Neural cell (in vitro differentiated cells): ENCODE measurements around the gene PDK4. TPM values are rescaled to one million over a fixed set of nuclear protein-coding genes. Genes with fewer than 3 reads are reported as not detected.

Experiments used
- H2AFZ ChIP-seq: fragments of 200-600, 300-800 bp; sonication (generic), shearing (Covaris generic); 2 replicates; pipeline ENCODE4 v1.6.0; 2014; ENCODE audit warnings: low read depth, mild to moderate bottlenecking, antibody characterized with exemption, low read length, moderate library complexity
- H3F3A ChIP-seq: fragments of 200-600 bp; shearing (Covaris generic); 2 replicates; pipeline ENCODE4 v1.6.1; 2016; ENCODE audit warnings: mild to moderate bottlenecking, moderate library complexity, mixed read lengths, antibody characterized with exemption, low read length; ENCODE audit not compliant: insufficient read depth, poor library complexity, severe bottlenecking
- H3K27ac ChIP-seq: fragments of 200-600, 300-800 bp; sonication (generic), shearing (Covaris generic); 2 replicates; pipeline ENCODE4 v1.5.1; 2014; ENCODE audit warnings: mild to moderate bottlenecking, low read length, moderate library complexity
- H3K27me3 ChIP-seq: fragments of 300-800, 200-600 bp; sonication (generic), shearing (Covaris generic); 2 replicates; pipeline ENCODE4 v1.6.0; 2014; ENCODE audit warnings: mild to moderate bottlenecking, low read depth, low read length, moderate library complexity; ENCODE audit not compliant: insufficient read depth
- H3K36me3 ChIP-seq: fragments of 300-800, 200-600 bp; sonication (generic), shearing (Covaris generic); 2 replicates; pipeline ENCODE4 v1.5.1; 2014; ENCODE audit warnings: mild to moderate bottlenecking, antibody characterized with exemption, low read length, moderate library complexity; ENCODE audit not compliant: insufficient read depth
- H3K4me2 ChIP-seq: fragments of 300-800, 200-600 bp; sonication (generic), shearing (Covaris generic); 2 replicates; pipeline ENCODE4 v1.6.0; 2014; ENCODE audit warnings: mild to moderate bottlenecking, low read length
- H3K4me3 ChIP-seq: fragments of 300-800, 200-600 bp; sonication (generic), shearing (Covaris generic); 2 replicates; pipeline ENCODE4 v1.5.1; 2014; ENCODE audit warnings: mild to moderate bottlenecking, low read length, moderate library complexity
- H3K79me2 ChIP-seq: fragments of 200-600 bp; shearing (Covaris generic); replicated peaks from 2 replicates; pipeline ENCODE4 v1.6.0; 2014; ENCODE audit warnings: mild to moderate bottlenecking, low read length, moderate library complexity; ENCODE audit not compliant: insufficient read depth
- H3K9ac ChIP-seq: fragments of 300-800, 200-600 bp; sonication (generic), shearing (Covaris generic); 2 replicates; pipeline ENCODE4 v1.6.1; 2016; ENCODE audit warnings: mild to moderate bottlenecking, low read length, mixed read lengths
- H3K9me2 ChIP-seq: fragments of 200-600 bp; shearing (Covaris generic); 2 replicates; pipeline ENCODE4 v1.6.1; 2016; ENCODE audit warnings: mild to moderate bottlenecking, low read length, mixed read lengths; ENCODE audit not compliant: insufficient read depth
- H3K9me3 ChIP-seq: fragments of 200-600, 300-800 bp; sonication (generic), shearing (Covaris generic); 2 replicates; pipeline ENCODE4 v1.6.1; 2016; ENCODE audit warnings: mild to moderate bottlenecking, mixed run types, low read length, moderate library complexity, mixed read lengths
- H4K20me1 ChIP-seq: fragments of 200-600 bp; shearing (Covaris generic); 2 replicates; pipeline ENCODE4 v1.6.1; 2016; ENCODE audit warnings: mild to moderate bottlenecking, mixed run types; ENCODE audit not compliant: insufficient read depth
- EP300 ChIP-seq: fragments of 450-650 bp; conservative IDR thresholded peaks from 2 replicates; pipeline ENCODE4 v1.6.1; 2014; ENCODE audit warnings: antibody characterized with exemption, mild to moderate bottlenecking, moderate library complexity; ENCODE audit not compliant: poor library complexity, severe bottlenecking
- EZH2 ChIP-seq: fragments of 200-600, 300-800 bp; shearing (Covaris generic), sonication (generic); IDR thresholded peaks from 2 replicates; pipeline ENCODE4 v1.6.1; 2014; ENCODE audit warnings: antibody characterized with exemption, low read length, borderline replicate concordance, mild to moderate bottlenecking; ENCODE audit not compliant: insufficient read depth, poor library complexity, severe bottlenecking
- MXI1 ChIP-seq: fragments of 450-650 bp; conservative IDR thresholded peaks from 2 replicates; pipeline ENCODE4 v1.6.1; 2014; ENCODE audit warnings: antibody characterized with exemption, mild to moderate bottlenecking; ENCODE audit not compliant: poor library complexity, severe bottlenecking
- POLR2AphosphoS5 ChIP-seq: IDR thresholded peaks from 2 replicates; pipeline ENCODE4 v1.6.1; 2012
- RAD21 ChIP-seq: fragments of 450-650 bp; conservative IDR thresholded peaks from 2 replicates; pipeline ENCODE4 v1.6.1; 2014; ENCODE audit warnings: antibody characterized with exemption, mild to moderate bottlenecking, moderate library complexity
- SMC3 ChIP-seq: fragments of 450-650 bp; conservative IDR thresholded peaks from 2 replicates; pipeline ENCODE4 v1.6.1; 2014; ENCODE audit warnings: antibody characterized with exemption, mild to moderate bottlenecking, moderate library complexity; ENCODE audit not compliant: poor library complexity
- TAF1 ChIP-seq: IDR thresholded peaks from 2 replicates; pipeline ENCODE4 v1.6.1; 2012; ENCODE audit warnings: low read depth
- polyA plus RNA-seq: library from polyadenylated mRNA; depleted of rRNA; stranded (reverse); fragments of >200 nt; gene quantifications from 2 replicates; pipeline ENCODE4 v1.2.3, GENCODE V29; 2014
- TF ChIP-seq, protein P1 (sequence below): IDR thresholded peaks from 2 replicates; pipeline ENCODE4 v1.6.1; 2012; ENCODE audit warnings: borderline replicate concordance
- TF ChIP-seq, protein P2 (sequence below): fragments of 450-650 bp; IDR thresholded peaks from 2 replicates; pipeline ENCODE4 v1.5.1; 2014; ENCODE audit warnings: antibody characterized with exemption, mild to moderate bottlenecking, moderate library complexity; ENCODE audit not compliant: poor library complexity, severe bottlenecking

The PDK4 gene
- polyA plus RNA-seq, 1 donor from 2014 or later = not detected

DNA sequence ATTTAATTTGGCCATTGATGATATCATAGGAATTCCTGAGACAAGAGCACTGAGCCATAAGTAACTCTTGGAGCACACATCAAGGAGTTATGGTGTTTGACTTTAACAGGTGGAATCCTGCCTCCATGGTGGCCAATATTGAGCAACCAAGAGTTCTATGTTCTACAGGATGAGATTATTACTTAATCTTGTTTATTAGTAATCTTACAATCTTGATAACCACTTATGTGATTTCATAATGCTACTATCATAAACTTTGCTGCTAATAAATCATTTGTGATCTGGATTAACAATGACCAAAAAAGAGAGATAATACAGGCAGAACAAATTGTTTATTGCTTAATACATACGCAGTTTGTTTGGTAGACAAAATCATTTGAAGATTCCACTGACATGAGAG lies 27.5 kb upstream of the PDK4 start:
- H3K36me3 ChIP-seq = no peaks in the 10 kb centered on the region
- no peaks in the 10 kb centered on the region for H3K9me2 ChIP-seq
- H3K79me2 ChIP-seq = no peaks in the 10 kb centered on the region
- H3K9ac ChIP-seq = no peak overlapping the region
- H4K20me1 ChIP-seq = no peaks in the 10 kb centered on the region
- no peaks in the 10 kb centered on the region for H3F3A ChIP-seq
- no peak overlapping the region for H3K4me3 ChIP-seq
- TF ChIP-seq POLR2AphosphoS5 = no peak
- TF ChIP-seq EP300 = no peak
- no peak for TF ChIP-seq EZH2
- TF ChIP-seq, protein P1, sequence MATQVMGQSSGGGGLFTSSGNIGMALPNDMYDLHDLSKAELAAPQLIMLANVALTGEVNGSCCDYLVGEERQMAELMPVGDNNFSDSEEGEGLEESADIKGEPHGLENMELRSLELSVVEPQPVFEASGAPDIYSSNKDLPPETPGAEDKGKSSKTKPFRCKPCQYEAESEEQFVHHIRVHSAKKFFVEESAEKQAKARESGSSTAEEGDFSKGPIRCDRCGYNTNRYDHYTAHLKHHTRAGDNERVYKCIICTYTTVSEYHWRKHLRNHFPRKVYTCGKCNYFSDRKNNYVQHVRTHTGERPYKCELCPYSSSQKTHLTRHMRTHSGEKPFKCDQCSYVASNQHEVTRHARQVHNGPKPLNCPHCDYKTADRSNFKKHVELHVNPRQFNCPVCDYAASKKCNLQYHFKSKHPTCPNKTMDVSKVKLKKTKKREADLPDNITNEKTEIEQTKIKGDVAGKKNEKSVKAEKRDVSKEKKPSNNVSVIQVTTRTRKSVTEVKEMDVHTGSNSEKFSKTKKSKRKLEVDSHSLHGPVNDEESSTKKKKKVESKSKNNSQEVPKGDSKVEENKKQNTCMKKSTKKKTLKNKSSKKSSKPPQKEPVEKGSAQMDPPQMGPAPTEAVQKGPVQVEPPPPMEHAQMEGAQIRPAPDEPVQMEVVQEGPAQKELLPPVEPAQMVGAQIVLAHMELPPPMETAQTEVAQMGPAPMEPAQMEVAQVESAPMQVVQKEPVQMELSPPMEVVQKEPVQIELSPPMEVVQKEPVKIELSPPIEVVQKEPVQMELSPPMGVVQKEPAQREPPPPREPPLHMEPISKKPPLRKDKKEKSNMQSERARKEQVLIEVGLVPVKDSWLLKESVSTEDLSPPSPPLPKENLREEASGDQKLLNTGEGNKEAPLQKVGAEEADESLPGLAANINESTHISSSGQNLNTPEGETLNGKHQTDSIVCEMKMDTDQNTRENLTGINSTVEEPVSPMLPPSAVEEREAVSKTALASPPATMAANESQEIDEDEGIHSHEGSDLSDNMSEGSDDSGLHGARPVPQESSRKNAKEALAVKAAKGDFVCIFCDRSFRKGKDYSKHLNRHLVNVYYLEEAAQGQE = no peak
- TF ChIP-seq TAF1 = no peak
- TF ChIP-seq, protein P2, sequence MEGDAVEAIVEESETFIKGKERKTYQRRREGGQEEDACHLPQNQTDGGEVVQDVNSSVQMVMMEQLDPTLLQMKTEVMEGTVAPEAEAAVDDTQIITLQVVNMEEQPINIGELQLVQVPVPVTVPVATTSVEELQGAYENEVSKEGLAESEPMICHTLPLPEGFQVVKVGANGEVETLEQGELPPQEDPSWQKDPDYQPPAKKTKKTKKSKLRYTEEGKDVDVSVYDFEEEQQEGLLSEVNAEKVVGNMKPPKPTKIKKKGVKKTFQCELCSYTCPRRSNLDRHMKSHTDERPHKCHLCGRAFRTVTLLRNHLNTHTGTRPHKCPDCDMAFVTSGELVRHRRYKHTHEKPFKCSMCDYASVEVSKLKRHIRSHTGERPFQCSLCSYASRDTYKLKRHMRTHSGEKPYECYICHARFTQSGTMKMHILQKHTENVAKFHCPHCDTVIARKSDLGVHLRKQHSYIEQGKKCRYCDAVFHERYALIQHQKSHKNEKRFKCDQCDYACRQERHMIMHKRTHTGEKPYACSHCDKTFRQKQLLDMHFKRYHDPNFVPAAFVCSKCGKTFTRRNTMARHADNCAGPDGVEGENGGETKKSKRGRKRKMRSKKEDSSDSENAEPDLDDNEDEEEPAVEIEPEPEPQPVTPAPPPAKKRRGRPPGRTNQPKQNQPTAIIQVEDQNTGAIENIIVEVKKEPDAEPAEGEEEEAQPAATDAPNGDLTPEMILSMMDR = no peak
- no peak overlapping the region for H2AFZ ChIP-seq
- H3K9me3 ChIP-seq = no peaks in the 10 kb centered on the region
- H3K27ac ChIP-seq = no peak overlapping the region
- H3K27me3 ChIP-seq = no peaks in the 10 kb centered on the region
- no peak overlapping the region for H3K4me2 ChIP-seq

DNA sequence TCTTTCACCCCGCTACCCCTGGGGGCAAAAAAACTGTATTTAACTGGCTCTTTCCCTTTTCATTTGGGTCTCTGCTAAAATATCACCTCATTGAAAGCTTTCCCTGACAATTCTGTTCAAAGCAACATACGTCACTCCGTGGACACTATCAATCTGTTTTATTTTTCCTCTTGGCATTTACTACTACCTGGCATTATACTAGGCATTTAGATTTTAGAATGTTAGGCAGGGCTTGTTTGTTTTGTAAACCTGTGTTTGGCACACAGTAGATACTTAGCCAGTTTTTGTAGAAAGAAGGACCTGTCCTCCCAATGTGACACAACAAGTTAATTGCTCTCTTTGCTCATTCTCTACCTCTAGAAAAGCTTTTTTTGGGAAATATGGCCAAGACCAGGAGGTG lies 26.5 kb upstream of the PDK4 start:
- Histone ChIP-seq H3K36me3 (no peaks in the 10 kb centered on the region), H3K27ac (no peak overlapping the region), H3K9ac (no peak overlapping the region), H3K27me3 (no peaks in the 10 kb centered on the region), H2AFZ (no peak overlapping the region), H3K4me2 (no peak overlapping the region), H3K4me3 (no peak overlapping the region), H3F3A (no peaks in the 10 kb centered on the region), H3K9me2 (no peaks in the 10 kb centered on the region), H3K9me3 (no peaks in the 10 kb centered on the region), H4K20me1 (no peaks in the 10 kb centered on the region), H3K79me2 (no peaks in the 10 kb centered on the region)
- TF ChIP-seq SMC3 = no peak
- no peak for TF ChIP-seq EZH2
- TF ChIP-seq EP300 = no peak
- TF ChIP-seq POLR2AphosphoS5 = no peak
- TF ChIP-seq, protein P1 = no peak
- TF ChIP-seq TAF1 = no peak
- TF ChIP-seq RAD21 = no peak
- TF ChIP-seq, protein P2 = no peak
- TF ChIP-seq MXI1 = no peak
